CD4-positive, alpha-beta T cell treated with Interferon gamma for 1 hour (primary cell): ENCODE data around the gene NAPA.

ENCODE experiments used
- DNase-seq: peaks from one replicate; pipeline ENCODE4 v3.0.0-alpha.2; 2020

Gene NAPA

DNA sequence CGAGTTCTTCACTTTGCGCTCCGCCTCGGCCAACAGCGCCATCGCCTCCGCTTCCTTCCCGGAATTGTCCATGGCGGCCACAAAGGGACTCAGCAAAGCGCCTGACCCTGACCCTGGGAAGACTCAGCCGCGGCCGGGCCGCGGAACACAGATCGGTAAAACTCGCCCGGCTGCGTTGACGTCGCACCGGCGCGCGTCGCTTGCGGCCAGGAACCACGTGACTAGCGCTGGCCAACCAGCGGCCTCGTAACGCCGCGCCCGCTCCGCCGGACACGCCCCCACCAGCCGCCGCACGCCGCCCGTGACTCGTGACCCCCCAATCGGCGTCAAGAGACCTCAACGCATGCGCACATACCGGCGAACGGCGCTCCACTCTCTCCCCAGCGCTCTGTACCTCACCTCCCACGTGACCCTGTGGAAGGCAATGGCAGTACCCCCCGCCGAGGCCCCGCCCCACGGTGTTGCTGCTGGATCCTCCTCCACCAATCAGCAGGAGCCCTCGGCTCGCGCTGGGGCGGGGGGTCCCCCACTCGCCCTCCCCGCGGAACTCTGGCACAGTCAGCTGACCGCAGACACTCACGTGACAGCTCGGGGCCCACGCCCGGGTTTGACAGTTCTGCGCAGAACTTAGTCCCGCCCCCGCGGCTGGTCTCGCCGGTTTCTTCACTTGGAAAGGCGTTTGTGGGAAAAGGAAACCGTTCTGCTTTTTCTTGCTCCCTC, at the start of gene NAPA:
Gene NAPA (minus strand): TSS at position 195 of the 720 bp plus-strand sequence. CDS start 123 bp downstream, at position 72.
- peak; percentile 100 for DNase-seq

DNA sequence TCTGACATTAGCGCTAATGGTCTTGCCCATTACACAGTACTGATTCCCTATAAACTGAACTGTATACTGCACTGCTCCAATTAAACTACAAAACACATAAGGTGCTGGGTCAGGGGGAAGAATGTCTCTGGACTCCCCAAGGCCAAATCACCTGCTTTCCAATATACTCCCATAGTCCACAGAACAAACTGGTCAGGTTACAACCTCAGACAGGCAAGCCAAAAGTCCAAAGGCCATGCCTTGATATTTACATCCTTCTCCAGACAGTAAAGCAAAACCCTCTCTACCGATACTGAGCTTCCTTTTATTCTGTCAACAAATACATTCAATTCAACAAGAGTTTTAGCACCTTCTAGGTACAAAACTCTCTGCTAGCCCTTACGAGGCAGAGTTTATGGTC, 49.2 kb upstream of the NAPA start:
- no peak for DNase-seq

DNA sequence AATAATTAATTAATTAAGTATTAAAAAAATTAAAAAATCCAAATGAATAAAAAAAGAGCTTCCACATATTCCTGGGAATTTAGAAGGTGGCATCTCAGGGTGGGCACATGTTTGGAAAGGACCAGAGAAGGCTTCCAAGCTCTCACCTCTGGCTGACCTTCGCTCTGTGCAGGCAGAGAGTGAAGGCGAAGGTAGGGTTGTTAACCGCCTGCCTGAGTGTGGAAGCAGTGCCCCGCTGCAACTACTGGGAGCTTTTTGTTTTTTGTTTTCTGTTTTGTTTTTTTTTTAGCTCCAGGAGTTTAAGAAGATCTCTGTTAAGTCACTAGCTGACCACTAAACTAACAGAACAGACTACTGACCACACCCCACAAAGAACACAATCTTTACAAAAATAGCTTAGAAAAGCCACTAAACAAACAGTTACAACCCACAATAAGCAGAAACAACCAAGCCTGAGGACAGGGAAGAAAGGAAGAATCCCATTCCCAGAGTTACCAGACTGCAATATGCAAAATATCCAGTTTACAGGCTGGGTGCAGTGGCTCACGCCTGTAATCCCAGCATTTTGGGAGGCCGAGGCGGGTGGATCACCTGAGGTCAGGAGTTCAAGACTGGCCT, 46.7 kb upstream of the NAPA start:
- DNase-seq = no peak

DNA sequence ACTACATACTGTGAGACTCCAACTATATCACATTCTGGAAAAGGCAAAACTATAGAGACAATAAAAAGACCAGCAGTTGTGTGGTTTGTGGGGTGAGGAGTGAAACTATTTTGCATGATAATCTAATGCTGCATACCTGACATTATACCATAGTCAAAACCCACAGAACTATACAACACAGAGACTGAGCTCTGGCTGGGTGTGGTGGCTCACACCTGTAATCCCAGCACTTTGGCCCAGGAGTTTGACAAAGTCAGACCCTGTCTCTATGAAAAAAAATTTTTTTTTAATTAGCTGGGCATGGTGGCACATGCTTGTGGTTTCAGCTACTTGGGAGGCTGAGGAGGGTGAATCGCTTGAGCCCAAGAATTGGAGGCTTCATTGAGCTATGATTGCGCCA, 46.1 kb upstream of the NAPA start:
- no peak for DNase-seq

DNA sequence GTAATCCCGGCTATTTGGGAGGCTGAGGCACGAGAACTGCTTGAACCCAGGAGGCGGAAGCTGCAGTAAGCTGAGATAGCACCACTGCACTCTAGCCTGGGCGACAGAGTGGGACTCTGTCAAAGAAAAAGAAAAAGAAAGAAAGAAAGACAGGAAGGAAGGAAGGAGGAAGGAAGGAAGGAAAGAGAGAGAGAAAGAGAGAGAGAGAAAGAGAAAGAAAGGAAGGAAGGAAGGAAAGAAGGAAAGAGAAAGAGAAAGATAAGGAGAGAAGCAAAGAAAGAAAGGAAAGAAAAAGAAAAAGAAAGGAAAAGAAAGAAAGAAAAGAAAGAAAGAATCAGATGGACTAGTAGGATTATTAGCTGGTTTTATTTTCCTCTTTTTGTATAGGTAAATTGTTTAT, 35.3 kb upstream of the NAPA start:
- no peak for DNase-seq

DNA sequence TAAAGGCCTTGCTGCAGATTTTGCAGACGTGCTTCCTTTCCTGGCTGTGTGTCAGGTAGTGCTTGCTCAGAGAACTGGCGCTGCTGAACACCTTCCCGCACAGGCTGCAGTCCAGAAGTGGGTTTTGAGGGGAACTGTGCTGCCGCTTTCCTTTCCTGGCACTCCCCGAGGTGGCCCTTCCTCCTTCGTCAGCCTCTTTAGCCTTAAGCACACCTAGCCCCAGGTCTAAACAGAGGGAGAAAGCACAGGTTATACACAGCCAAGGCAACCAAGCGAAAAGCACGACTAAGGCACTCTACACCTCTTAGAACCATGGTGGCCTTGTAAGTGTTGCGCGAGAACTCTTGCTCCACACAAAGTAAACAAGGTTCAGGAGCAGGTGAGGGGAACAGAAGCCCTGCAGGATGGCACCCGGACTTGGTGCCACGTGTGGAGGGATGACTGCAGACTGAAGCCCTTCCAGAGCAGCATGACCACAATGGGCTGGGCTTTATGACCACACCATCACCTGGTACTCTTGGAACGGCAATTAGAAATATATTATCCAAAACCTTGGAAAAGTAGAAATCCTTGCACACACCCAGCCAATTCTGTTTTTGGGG, 34.5 kb upstream of the NAPA start:
- DNase-seq = no peak

DNA sequence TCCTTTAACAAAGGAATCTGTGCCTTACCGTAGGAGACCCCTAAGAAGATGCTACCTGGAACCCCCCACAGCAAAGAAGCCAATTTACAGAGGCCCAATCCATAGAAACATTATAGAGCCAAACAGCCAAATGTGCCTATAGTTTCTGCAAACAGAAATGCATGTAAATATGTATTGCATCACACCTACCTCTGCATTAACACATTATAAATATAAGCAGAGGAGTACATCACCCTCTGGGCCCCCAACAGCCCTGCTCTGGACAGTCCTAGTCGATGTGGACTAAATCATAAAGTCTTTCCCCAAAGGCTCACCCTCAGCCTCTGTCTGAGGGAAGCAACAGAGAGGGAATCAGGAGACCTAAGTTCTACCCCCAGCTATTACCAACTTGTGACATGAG, 32.3 kb upstream of the NAPA start:
- no peak for DNase-seq

DNA sequence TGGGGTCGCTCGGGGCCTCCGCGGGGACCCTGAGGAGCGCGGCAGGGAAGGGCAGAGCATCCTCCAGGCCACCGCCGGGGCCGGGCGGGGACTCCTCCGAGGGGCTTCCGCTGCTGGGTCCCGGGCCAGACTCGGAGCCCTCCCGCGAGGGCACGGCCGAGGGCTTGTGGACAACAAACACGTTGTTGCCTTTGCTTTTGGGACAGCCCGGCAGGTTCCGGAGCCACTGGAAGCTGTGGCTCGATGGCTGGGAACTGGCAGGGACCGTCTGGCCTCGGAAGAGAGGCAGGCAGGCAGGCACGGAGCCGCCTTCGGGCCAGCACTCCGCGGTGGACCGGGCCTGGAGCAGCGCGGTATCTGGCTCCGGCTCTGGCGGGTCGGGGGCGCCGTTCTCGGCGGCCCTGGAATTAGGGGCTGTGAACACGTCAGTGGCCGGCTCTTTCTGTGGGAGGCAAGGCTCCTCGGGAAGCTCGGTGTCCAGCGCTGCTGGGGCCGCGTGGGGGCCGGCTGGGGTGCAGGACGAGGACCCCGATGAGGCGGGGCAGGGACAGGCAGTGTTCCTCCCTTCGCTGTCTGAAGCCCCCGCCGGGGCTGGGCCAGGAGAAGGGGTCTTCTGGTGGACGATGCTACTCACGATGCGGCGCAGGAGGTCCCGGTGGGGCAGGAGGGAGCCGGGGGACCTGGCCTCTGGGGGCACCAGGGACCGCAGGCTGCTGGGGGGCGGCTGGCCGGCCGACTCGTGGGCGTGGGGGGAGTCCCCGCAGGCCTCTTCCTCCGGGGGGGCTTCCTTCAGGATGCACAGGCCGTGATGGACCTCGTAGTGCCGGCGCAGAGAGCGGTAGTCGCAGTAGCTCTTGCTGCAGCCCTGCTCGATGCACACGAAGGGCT, 30.4 kb upstream of the NAPA start:
- no peak for DNase-seq

DNA sequence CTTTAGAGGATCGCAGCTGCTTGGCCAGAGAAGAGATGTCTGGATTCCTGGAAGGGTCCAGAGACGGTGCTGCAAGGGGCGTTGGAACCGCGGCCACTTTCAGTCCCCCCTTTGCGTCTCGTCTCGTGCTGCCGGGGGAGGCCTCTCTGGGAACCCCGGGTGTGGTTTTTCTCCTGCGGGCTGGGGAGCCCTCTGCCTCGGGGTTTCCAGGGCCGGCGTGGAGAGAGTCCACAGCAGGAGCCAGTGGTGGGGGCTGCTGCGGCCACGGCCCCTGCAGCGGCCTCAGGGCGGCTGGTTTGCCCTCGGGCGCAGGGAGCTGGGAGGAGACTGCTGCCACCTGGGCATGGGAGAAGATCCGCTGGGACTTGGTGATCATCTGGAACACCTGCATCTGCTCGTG, 29.6 kb upstream of the NAPA start:
- DNase-seq = no peak

DNA sequence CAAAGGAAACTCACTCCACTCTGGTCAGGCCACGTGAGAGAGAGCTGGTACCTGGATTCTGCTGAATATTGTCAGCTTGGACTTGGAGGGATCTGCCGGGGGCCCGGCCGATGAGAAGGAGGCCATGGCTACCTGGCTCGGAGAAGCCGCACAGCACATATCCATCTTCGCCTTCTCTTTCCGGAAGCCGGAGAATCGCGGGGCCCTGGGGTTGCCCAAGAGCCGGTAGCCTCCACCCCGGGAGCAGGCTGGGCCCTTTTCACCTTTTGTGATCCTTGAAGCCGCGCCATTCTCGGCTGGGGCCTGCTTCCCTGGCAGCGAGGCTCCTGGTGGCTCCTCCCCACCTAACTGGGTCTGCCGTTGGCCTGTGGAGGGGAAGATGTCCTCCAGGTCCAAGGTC, 29.2 kb upstream of the NAPA start:
- no peak for DNase-seq

DNA sequence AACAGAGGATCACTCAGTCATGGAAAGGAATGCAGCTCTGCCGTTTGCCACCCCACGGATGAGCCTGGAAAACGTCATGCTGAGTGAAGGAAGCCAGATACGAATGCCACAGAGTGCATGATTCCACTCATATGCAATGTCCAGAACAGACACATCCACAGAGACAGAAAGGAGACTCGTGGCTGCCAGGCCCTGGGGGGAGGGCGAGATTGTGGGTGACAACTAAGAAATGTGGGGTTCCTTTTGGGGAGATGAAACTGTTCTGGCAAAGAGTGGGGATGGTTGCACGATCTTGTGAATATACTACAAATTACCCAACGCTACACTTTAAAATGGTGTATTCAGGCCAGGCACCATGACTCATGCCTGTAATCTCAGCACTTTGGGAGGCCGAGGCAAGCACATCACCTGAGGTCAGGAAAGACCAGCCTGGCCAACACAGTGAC, 27.2 kb upstream of the NAPA start:
- no peak for DNase-seq

DNA sequence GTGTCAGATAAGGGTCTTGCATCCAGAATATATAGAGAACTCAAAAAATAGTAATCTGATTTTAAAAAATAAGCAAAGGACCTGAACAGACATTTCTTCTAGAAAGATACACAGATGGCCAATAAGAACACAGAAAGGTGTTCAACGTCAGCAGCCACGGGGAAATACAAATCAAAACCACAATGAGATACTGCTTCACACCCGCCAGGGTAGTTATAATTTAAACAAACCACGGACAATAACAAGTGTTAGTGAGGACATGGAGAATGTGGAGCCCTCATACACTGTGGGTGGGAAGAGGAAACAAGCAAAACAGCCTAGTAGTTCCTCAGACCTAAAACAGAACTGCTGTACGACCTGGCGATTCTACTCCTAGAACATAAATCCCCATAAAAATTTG, 26.7 kb upstream of the NAPA start:
- peak; percentile 53 for DNase-seq

DNA sequence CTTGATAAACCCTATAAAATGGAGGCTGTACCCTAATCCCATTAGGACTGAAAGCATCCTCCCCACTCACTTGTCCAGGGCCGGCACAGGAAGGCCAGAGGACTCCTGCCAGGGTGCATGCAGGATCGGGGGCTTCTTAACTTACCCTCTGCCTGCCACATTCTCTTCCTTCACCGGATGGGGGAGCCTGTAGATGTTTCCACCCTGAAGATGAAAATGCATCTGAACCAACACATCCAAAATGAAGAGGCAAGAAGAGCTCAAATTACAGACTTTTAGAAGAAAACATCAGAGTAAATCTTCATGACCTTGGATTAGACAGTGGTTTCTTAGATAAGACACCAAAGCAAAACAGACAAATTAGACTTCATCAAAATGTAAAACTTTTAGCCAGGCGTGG, 25.9 kb upstream of the NAPA start:
- DNase-seq = no peak

DNA sequence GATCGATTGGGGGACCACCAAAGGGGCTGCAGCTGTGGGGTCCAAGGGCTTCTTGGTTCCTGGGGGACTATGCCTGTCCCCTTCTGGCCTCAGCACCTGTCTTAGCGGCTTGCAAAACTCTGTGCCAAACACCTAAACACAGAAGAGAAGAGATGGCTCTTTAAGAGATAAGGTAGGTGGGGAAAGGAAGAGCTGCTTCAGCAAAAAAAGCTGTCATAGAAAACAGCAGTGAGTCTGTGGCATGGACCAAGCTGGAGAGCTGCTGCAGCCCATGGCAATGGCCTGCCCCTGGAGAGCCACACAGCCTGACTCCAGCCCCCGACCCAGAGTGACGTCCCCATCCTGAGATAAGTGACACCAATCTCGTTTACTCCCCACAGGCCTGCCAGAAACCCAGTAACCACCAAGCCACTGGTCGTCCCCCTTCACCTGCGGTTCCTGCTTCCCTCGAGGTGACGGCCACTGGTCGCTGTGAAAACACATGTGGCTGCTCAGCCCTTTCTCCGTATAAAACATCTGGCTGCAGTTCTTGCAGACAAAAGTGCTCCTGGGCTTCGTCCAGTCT, 25.0 kb upstream of the NAPA start:
- DNase-seq = peak; percentile 41

DNA sequence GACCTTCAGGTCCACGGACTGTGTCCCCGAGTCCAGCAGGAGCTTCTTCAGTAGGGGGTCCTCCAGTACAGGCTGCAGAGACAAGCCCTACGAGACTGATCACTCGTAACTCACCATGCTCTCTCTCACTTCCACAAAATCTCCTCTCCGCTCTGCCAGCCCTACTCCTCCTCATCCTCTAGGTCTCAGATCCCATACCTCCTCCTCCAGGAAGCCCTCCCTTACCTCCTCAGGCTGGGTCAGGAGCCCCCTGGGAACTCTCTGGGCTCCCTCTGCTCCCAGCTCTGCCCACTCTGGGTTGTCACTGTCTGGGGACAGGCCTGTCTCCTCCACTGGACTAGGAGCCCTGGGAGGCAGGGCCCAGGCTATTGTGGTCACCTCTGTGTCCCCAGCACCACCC, 23.9 kb upstream of the NAPA start:
- DNase-seq = no peak

DNA sequence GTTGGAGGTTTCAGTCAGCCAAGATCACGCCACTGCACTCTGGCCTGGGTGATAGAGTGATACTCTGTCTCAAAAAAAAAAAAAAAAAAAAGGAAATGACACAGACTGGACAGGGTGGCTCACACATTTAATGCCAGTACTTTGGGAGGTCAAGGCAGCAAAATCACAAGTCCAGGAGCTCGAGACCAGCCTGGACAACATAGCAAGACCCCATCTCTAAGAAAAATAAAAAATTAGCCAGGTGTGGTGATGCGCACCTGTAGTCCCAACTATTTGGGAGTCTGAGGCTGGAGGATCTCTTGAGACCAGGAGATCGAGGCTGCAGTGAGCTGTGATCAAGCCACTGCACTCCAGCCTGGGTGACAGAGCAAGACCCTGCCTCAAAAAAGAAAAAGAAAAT, 22.6 kb upstream of the NAPA start:
- DNase-seq = no peak

DNA sequence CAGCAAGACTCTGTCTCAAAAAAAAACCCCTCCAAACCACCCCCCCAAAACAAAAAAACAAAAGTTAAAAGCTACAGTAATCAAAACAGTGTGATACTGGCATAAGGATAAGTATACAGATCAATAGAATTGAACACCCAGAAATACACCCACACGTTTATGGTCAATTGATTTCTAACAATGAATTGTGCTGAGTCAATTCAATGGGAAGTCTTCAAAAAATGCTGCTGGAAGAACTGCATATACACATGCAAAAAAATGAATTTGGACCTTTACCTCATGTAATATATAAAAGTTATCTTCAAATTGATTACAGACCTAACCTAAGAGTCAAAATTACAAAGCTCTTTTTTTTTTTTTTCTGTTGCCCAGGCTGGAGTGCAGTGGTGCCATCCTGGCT, 19.8 kb upstream of the NAPA start:
- no peak for DNase-seq

DNA sequence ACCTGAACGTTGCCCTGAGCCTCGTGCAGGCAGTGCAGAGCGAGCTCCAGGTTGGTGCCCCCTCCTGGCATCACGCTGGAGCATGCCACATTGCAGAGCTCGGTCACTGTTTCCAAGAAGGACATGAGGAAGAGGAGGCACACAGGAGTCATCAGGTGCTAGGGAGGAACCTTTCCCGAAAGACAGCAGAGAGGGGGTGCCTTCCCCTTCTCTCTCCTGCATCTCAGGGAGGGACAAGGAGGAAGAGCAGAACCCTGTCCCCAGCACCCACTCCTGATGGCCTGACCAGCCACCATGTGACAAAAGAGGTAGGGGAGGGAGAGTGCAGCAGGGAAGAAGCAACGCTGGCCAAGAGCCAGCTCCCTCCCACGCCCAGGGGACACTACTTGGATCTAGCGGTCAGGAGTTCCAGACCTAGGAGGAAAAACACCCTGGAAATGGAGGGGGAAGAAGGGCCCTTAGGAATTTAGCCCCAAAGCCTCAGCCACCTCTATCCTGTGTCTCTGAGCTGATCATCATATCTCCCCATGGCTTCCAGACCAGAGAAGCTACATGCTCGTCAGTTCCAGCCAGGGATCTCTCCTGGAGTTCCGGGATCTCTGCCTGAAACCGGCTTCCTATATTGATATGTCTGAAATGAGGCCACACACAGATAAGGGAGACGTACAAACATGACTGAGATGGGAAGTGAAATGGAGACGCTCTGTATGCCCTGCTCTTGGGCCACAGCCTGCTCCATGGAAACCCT, 17.0 kb upstream of the NAPA start:
- DNase-seq = no peak

DNA sequence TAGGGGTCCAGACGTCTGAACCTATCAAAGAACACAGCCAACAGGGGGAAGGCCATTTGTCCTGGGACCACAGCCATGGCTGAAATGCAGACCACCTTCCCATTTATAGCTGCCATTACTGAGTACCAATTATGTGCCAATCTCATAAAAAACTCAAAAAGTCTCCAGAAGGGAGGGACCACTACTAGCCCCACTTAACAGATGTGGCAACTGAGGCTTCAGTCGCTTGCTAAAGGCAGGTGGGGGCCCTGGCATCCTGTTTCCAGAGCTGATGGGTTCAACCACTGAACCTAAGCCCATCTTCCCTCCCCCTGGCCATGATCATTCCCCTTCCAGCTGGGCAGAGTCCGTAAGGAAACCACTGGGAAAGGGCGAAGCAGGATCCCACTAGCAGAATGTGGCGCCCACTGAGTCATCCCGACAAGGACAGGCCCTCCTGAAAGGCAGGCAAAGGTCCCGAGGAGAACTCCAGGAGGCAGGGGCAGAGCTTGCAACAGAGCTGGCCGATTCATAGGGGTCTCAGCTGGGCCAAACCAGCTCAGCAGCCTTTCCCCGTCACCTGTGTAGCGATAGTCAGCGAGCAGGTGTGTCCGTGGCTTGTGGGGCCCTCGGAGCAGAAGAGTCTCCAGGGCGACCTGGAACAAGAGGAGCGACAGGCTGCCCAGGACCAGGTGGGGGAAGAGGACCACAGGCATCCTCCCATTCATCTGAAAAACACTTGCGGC, 14.3 kb upstream of the NAPA start:
- DNase-seq = no peak

DNA sequence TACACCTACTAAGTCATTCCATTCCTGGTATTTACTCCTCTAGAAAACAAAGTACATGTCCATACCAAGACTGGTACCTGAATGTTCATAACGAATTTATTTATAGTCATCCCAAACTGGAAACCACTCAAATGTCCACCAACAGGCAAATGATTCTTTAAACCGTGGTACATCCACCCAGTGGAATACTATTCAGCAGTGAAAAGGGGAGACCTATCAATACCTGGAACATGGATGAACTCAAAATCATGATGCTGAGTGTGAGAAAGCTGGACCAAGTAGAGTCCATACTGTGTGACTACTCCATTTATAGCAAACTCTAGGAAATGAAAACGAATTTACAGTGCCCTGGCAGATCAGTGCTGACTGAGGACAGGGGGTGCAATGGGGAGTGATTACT, 11.9 kb upstream of the NAPA start:
- no peak for DNase-seq

DNA sequence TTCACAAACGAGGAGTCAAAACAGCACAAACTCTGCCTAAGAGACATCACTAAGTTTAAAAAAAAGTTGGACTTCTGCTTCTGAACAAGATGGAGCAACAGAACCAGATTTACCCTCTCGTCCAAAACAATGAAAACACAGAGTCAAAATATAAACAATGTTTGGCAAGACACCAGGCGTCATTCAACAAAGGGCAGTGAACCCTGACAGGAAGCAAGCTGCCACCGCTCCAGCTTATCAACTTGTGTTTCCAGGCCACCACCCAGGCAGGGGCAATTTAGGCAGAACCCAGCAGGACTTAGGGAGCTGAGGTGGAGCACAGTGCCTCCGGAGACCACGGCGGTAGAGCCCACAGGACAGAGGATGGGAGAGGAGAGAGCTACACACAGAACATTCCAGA, 8.6 kb upstream of the NAPA start:
- no peak for DNase-seq
